CD4-positive, alpha-beta T cell treated with Interleukin-6 for 4 hours (primary cell): Measurements from ENCODE around the gene PRSS12.
"Not testable (repeated sequence)": the region's sequence is repeated elsewhere in the genome, so short reads cannot be mapped to it uniquely, and the experiment has no call there.

Experiments used
- DNase-seq: peaks from one replicate; pipeline ENCODE4 v3.0.0-alpha.2; 2020; ENCODE audit warnings: mixed read lengths

Gene PRSS12, protein sequence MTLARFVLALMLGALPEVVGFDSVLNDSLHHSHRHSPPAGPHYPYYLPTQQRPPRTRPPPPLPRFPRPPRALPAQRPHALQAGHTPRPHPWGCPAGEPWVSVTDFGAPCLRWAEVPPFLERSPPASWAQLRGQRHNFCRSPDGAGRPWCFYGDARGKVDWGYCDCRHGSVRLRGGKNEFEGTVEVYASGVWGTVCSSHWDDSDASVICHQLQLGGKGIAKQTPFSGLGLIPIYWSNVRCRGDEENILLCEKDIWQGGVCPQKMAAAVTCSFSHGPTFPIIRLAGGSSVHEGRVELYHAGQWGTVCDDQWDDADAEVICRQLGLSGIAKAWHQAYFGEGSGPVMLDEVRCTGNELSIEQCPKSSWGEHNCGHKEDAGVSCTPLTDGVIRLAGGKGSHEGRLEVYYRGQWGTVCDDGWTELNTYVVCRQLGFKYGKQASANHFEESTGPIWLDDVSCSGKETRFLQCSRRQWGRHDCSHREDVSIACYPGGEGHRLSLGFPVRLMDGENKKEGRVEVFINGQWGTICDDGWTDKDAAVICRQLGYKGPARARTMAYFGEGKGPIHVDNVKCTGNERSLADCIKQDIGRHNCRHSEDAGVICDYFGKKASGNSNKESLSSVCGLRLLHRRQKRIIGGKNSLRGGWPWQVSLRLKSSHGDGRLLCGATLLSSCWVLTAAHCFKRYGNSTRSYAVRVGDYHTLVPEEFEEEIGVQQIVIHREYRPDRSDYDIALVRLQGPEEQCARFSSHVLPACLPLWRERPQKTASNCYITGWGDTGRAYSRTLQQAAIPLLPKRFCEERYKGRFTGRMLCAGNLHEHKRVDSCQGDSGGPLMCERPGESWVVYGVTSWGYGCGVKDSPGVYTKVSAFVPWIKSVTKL

DNA sequence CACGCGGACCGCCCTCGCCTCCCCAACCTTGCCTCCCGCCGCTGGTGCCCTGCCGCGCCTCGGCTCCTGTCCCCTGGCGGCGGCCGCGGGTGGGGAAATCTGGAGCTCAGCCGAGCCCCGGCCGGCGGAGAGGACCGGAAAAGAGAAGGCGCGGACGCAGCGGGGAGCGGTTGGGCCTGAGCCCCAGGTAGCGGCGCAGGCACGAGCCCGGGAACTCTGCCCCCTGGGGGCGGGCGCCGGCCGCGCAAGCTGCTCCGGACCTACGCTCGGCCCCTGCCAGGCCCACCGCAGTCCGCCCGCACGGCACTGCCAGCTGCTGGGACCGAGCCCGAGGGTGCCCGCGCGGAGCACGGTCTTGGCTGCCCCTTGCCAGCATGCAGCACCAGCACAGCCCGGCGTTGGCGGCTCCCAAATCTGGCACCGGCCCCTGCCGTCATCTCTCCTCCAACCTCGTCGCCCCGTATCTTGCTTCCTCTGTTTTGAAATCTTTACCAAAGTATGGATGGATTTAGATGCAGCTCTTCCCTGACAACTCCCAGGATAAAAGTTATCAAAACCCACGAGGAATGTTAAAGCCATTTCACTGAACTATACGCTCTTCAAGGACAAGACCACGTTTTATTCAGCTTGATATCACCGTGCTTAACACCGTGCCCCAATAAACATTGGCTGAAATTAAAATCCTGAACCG lies at the start of gene PRSS12:
TSS of gene PRSS12 (minus strand) at position 161 of the 691 bp plus-strand sequence. CDS start 283 bp downstream, outside the sequence.
- DNase-seq = peak; percentile 48

DNA sequence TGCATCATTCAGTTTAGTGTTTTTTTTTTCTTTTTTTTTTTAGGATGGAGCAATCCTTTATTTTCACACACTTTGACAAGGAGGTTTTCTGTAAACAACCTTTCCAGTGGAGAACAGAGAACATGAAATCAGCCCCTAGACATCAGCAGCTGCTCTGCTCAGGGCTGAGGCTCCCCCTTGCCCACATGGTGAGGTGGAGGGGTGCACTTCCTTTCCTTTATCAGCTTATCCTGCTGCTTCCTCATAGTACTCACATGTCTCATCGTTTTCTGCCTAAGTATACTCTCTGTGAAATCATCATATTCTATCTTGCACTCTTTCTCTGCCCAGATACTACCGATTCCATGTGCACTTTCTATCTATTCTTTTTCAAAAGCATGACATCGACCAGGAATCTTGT lies 47.6 kb upstream of the PRSS12 start:
- no peak for DNase-seq

DNA sequence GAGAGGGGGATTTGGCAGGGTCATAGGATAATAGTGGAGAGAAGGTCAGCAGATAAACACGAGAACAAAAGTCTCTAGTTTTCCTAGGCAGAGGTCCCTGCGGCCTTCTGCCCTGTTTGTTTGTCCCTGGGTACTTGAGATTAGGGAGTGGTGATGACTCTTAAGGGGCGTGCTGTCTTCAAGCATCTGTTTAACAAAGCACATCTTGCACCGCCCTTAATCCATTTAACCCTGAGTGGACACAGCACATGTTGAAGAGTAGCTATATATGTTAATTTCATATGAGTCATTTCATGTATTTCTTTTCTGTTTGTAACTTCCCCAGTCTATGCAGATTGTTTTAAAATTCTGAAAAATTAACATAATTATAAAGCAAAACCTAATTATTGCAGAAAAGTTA lies 47.1 kb upstream of the PRSS12 start:
- DNase-seq = not testable (repeated sequence)

DNA sequence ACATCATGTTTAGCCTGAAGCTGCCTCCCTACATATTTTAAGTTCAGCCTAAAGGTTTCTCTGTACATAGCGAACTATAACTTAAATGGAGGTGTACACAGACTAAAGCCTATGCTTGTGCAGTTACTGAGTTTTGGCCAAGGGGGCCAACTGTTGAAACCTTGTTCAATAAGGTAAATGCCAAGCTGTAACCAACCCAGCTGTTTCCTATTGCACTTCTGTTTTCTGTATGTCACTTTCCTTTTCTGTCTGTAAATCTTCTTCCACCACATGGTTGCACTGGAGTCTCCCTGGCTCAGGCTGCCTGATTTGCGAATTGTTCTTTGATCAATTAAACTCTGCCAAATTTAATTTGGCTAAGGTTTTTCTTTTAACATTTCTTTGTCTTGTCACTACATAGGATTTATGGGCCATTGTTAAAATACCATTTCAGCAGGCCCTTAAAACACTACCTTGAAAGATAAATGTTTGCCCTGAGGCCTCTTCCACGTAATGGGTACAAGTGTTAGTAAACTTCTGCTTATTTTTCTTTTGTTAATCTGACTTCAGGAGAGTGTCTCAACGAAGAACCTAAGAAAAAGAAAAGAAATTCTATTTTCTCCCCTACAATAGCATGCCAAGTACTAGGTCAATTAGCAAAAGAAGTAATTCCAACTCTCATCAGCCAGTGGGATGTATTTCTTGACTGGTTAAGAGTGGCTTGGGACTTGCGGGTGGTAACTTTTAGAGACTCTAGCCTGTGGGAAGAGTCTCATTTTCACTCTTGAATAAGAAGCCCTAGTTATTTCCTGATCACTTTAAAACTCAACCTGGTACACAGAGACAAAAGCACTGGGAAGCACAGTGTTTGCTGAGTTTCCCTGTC lies 45.7 kb upstream of the PRSS12 start:
- no peak for DNase-seq

DNA sequence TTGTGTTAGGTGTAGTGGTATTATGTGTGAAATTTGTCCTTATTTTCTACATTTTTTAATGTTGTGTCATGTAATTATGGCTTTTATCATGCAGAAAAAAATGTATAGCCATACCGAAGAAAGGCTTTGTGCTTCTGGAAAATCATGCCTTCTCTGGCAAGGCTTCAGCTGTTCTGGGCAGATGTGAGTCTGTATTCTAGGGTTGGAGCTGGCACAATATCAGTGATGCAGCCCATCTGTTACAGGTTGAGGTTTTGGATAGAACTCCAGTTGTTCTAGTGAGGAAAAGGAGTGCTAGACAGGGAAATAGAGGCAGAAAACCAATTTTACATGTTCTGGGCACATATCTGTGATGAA lies 44.8 kb upstream of the PRSS12 start:
- DNase-seq = no peak

DNA sequence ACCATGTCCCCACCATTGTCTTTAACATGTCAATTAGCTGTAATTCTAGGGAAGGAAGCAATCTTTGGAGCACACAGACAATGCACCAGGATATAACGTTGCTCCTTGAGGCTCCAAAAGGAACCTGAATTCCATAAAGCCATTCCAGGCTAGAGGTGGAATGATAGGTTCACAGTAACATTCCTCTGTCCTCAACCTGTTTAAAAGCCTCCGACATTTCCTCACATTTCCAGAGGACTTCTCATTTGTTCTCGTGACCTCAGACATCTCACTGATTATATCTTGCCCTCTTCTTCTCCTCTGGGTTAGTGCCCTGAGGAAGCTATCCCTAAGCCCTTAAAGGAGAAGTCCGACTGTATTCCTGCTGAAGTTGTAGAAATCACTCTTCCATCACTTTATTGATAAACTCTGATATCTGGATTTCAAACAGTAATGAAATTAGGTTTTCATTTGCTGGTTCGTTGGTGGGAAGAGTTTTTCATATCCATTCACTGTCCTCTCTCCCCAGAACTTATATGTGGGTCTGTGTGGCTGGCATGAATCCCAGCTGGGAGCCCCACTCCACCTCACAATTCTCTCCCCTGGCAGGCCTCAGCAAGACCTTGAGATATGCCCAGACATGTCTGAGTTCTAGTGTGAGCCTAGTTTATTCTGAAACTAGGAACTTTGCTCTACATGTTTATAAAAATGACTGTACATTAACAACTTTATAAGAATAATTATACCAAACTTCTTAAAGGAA lies 44.2 kb upstream of the PRSS12 start:
- no peak for DNase-seq

DNA sequence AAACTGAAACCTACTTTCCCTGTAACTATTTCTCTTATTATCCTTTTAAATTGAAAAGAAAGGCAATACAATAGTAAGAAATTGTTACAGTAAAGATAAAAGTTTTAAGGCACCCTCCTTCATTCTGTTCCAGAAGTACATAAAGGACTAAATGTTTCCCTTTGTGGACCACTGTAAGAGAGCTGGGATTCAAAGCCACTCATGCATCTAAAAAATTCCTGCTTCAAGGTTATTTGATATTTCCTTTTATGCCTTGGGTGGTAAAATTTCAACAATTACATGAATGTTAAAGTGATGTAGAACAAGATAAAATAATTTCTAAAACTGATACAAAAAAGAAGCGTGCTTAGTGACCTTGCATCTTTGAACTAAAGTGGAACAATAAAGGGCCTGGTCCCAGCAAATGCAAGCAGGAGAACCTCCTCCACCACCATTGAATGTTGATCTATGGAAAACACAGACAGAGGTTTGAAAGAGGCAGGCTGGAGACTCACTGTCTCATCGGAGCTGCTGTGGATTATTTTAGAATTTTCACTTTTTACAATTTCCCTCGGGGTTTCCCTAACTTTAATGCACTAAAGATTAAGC lies 42.3 kb upstream of the PRSS12 start:
- DNase-seq = no peak

DNA sequence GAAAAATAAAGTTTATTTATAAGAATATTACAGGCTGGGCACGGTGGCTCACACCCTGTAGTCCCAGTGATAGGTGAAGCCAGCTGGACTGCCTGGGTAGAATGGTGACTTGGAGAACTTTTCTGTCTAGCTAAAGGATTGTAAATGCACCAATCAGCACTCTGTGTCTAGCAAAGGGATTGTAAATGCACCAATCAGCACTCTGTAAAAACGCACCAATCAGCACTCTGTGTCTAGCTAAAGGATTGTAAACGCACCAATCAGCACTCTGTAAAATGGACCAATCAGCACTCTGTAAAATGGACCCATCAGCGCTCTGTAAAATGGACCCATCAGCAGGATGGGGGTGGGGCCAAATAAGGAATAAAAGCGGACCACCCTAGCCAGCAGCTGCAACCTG lies 39.7 kb upstream of the PRSS12 start:
- not testable (repeated sequence) for DNase-seq

DNA sequence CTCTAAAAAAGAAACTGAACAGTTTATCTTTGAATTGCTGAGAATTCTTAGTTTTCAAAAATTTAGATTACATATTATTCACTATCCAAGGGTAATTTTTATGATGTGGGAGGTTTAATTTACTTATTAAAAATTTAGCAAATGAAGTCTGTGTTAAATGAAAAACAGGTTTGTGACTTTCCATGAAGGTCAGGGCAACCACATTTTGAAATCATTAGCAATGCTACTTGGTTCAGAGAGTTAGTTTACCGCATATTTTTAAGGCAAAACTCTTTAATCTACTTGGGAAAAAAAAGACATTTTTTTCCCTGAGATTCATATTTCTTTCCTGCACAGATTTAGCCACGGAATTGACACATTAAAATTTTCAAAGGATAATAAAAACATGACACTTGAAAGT lies 37.3 kb upstream of the PRSS12 start:
- DNase-seq = no peak

DNA sequence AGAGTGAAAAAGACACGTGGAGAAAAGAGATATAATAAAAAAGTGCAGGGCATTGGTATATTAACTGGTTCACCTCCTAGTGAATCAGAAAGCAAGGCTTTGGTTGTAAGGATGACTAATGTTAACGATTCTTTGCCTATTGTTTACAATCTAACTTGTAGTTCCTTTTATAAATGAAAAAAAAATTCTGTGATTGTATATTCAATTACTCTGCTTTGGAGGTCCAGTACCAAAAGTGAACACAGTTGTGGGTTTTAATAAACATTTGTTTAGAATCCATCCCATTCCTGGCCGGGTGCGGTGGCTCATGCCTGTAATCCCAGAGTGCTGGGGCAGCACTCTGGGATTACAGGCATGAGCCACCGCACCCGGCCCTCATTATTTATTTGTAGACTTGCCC lies 36.9 kb upstream of the PRSS12 start:
- DNase-seq = no peak

DNA sequence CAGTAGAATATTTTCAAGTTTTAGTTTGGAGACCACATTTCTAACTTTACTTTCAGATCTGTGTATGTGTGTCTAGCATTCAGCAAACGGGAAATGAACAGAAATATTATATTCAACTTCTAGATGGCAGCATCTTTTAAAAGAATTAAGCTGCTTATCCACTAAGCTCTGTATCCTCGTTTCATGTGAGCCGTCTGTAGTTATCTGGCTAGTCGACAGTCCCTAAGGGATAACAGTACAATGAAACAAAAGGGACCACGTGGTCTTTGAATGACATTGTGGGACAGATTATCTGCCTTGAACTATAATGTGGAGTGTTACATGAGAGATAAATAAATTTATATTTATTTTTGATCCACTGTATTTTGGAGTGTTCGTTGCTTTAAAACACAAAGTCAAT lies 35.8 kb upstream of the PRSS12 start:
- no peak for DNase-seq

DNA sequence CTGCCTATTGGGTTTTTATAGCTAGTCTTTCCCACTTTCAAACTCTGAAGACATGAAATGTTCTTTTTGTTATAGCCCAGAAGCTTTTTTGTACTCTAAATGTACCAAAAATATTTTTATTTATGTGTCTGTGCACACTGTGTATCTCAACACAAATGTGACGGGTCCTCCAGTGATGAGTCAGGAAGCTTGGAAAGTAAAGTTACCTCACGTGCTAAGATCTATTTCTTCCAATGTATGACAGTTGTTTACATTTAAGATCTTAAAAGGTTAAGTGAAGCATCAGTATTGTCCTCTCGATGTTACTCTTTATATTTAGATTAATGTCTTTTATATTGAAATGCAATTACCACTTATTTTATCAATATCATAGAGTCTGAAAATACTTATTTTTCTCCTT lies 29.1 kb upstream of the PRSS12 start:
- DNase-seq = no peak

DNA sequence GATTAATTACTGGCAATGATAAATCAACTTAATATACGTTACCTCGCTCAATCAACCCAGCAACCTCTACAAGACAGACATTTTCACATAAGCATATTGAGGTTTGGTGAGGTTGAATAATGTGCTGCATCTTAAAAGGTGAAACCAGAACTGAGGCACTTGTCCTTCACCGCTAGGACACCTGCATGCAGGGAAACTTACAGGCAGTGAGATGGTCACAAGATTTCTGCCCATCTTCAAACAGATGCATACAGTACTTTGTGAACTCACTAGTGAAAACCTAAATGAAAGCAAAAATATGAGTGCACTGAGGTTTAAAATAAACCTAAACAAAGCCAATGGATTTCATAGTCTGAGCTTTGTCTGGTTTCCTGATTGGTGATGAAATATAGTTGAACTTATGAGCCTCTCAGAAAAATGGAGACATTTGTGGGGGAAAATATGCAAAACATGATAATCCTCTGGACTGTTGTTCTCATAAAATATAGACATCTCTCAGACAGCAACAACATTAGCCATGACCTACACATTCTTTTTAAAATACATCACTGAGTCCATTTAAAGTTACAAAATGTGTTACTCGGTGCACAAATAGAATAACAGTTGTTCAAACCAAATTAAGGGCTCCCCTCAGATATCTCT lies 20.9 kb upstream of the PRSS12 start:
- DNase-seq = no peak

DNA sequence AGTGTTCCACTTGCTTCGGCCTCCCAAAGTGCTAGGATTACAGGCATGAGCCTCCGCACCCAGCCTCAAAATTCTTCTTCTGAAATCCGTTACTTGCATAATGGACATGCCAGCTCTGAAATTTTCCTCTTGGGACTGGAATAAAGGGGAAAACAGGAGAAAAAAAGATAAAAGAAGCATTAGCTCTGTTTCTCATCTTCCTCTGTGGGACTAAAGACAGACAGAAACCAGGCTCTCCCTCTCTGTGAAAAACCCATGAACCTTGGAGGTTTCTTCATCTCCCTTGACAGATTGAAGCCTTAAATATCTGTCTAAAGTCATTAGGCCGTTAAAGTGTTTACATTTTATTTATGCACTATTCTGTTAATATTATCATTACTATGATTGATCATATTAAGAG lies 19.4 kb upstream of the PRSS12 start:
- DNase-seq = no peak

DNA sequence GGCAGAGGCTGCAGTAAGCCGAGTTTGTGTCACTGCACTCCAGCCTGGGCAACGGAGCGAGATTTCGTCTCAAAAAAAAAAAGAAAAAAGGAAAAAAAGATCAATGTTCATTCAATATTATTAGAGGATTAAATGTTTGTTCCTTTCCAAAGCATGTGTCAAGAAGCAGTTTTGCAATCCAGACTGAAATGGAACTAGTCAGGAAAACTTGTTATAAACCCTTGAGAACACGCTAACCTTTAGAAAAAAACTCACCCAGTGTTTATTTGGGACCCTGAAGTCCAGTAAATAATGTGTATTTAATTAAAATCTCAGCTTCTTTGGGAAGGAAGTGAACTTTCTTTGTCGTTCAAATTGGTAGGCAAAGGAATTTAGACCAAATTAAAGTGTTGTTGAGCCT lies 16.4 kb upstream of the PRSS12 start:
- no peak for DNase-seq

DNA sequence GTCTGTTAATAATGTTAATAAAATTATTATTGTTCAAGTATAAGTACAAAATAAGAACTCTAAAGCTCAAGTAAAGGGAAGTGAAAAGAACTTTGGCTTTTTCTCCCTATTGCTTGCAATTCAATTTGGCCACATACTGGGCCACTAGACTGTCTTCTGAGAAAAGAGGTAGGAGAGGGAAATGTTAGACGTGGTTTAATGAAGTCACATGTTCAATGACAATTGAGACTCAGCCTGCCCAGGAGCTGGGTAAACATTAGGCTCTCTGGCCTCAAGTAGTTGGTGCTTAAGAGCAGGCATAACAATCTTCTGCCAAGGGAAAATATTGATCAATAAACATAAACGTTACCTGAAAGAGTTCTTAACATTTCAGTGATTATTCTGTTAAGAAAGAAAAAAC lies 15.1 kb upstream of the PRSS12 start:
- no peak for DNase-seq

DNA sequence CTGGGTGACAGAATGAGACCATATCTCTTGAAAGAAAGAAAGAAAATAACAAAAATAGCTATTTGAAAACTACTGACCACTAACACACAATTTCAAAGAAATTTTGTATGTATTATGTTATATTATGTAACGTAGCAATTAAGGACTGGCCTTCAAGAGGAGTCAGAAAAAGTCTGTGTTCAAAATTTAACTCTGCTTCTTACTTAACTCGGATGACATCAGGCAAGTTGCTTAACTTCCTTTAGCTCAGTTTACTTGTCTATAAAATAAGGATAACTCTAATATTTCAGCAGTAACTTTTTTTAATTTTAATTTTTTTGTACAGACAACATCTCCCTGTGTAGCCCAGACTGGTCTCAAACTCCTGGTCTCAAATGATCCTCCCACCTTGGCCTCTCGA lies 14.6 kb upstream of the PRSS12 start:
- DNase-seq = no peak

DNA sequence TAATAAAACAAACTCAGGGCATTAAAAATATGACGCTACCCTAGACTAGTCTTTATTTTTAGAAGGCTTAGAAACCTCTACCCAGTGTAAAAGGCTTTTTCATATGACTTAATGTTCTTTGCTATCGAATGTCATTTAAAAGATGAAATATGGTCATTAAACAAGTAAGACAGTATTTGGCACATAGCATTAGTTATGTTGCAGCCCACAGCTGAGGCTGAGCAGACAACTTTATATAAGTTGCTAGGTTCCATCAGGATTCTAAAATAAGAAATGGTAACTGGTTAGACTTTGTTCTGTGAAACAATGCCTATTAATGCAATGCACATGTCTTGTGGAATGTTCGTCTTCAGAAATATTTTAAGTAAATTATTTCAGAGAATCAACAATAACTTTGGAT lies 10.4 kb upstream of the PRSS12 start:
- DNase-seq = no peak

DNA sequence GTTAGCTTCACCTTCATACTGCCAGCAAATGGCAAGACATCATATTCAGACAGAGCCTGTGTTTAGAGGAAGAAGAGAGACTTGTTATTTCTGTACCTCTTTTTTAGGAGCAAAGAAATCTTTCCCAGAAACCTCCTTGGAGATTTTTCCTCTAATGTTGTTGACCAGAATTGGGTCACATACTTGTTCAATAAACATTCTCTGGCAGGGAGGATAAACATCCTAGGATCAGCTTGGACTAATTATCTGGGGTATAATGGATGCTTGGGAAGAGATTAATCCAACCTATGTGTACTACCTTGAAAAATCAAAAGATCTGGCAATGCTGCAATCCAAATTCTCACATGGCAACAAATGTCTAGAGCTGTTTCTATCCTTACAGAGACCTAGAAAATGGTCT lies 8.4 kb upstream of the PRSS12 start:
- no peak for DNase-seq

DNA sequence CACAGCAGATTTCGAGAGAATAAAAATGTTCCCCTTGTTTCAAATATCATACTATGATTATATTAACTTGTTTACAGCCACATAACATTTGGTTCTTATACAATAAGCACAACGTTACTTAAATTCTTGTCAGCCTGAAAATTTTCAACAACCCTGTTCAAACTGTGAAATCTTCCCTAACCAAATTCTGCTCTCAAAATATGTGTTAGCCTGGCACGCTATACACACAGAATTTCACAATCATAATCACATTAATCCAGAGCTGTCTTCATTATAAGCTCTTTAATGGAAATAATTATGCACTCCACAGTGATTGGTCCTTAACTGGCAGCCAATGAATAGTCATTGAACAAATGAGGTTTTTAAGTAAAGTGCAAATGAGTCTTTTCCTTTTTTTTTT lies 7.3 kb upstream of the PRSS12 start:
- DNase-seq = no peak

DNA sequence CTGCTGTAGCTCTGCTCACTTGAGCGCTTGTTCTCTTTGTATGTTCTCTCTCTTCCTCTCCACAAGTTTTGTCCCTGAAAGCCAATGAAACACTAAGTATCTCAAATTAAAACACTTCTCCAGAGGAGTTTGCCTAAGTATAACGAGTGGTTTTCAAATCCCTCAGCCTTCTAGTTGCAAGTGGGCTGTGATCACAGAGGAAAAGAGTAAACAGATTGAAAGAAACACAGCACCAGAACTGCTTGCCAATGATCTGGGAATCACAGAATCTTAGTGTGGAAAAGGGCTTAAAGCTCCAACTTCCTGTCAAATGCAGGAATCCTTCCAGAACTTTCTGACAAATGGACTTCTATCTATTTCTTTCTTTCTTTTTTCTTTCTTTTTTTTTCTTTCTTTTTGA lies 4.8 kb upstream of the PRSS12 start:
- no peak for DNase-seq
